Upper lobe of left lung (tissue), 4 donors: ENCODE measurements around the gene MTRF1.

ENCODE experiments used
- EP300 ChIP-seq, 4 donors: sonication (generic); formaldehyde crosslinking; IDR thresholded peaks; one replicate each; pipeline ENCODE4 v1.5.1; 2017; ENCODE audit warnings: antibody characterized with exemption in 4 of 4, control low read depth in 2 of 4
- POLR2A ChIP-seq, 4 donors: fragments of 450-650 bp; IDR thresholded peaks; one replicate each; pipeline ENCODE4 v1.5.1; 2016 to 2017; ENCODE audit warnings: antibody characterized with exemption in 4 of 4, mild to moderate bottlenecking in 2 of 4
- POLR2AphosphoS5 ChIP-seq, 2 donors: sonication (generic); formaldehyde crosslinking; IDR thresholded peaks; one replicate each; pipeline ENCODE4 v1.5.1; 2017; ENCODE audit warnings: antibody characterized with exemption in 2 of 2
- TF ChIP-seq, protein P1 (sequence below), 6 experiments: fragments of 450-650 bp in 4 of 6; fragments of 200-600 bp in 2 of 6; sonication (generic) in 2 of 6; IDR thresholded peaks; one replicate each; pipeline ENCODE4 v1.5.1; 2016 to 2019; ENCODE audit warnings: antibody characterized with exemption in 6 of 6

DNA sequence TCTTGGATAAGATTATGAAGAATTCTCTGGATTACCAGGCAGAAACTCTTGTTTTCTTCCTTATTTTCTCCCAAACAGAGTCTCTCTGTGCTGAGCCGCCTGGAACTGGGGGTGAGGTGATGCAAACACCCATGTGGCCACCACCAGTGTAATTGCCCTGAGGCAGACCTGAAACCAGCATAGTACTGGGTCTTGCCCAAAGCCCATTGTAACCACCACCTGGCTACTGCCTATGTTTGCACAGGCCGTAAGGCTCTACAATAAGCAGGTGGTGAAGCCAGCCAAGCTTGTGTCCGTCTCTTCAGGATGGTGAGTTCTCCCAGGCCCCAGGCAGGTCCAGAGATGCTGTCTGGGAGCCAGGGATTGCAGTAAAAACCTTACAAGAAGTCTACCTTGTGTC is 50.1 kb downstream of the MTRF1 start:
- TF ChIP-seq, protein P1, sequence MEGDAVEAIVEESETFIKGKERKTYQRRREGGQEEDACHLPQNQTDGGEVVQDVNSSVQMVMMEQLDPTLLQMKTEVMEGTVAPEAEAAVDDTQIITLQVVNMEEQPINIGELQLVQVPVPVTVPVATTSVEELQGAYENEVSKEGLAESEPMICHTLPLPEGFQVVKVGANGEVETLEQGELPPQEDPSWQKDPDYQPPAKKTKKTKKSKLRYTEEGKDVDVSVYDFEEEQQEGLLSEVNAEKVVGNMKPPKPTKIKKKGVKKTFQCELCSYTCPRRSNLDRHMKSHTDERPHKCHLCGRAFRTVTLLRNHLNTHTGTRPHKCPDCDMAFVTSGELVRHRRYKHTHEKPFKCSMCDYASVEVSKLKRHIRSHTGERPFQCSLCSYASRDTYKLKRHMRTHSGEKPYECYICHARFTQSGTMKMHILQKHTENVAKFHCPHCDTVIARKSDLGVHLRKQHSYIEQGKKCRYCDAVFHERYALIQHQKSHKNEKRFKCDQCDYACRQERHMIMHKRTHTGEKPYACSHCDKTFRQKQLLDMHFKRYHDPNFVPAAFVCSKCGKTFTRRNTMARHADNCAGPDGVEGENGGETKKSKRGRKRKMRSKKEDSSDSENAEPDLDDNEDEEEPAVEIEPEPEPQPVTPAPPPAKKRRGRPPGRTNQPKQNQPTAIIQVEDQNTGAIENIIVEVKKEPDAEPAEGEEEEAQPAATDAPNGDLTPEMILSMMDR (IDR thresholded peaks at IDR 0.05) = no peak
- TF ChIP-seq EP300 (IDR thresholded peaks at IDR 0.05) (no peak), POLR2A (IDR thresholded peaks at IDR 0.05) (no peak), POLR2AphosphoS5 (IDR thresholded peaks at IDR 0.05) (no peak)
